Activated naive CD8-positive, alpha-beta T cell treated with anti-CD3 and anti-CD28 coated beads for 36 hours (primary cell): ENCODE data around the gene HES4. TPM values are rescaled to one million over a fixed set of nuclear protein-coding genes. Genes with fewer than 3 reads are reported as not detected.

Source experiments
- DNase-seq: peaks from one replicate; pipeline ENCODE4 v3.0.0; 2021
- H3K27ac Mint-ChIP-seq: one replicate; pipeline ENCODE4 v1.8.0; 2022; ENCODE audit warnings: mild to moderate bottlenecking, moderate library complexity, mixed read lengths
- H3K27me3 Mint-ChIP-seq: one replicate; pipeline ENCODE4 v1.8.0; 2022; ENCODE audit warnings: mild to moderate bottlenecking, mixed read lengths
- H3K36me3 Mint-ChIP-seq: one replicate; pipeline ENCODE4 v1.8.0; 2021; ENCODE audit warnings: mild to moderate bottlenecking, mixed read lengths
- H3K4me1 Mint-ChIP-seq: one replicate; pipeline ENCODE4 v1.8.0; 2021; ENCODE audit warnings: mixed read lengths
- H3K4me3 Mint-ChIP-seq: one replicate; pipeline ENCODE4 v1.8.0; 2022; ENCODE audit warnings: mild to moderate bottlenecking, moderate library complexity, mixed read lengths
- H3K9me3 Mint-ChIP-seq: one replicate; pipeline ENCODE4 v1.8.0; 2022; ENCODE audit warnings: mixed read lengths
- total RNA-seq, 2 experiments: library from RNA; stranded (reverse); gene quantifications; one replicate each; pipeline ENCODE4 v1.2.3, GENCODE V29; 2021

HES4 gene
- total RNA-seq, 2 experiments from 2014 or later = 0.93 to 1.1 TPM

- peaks cover 5% of the 10 kb centered on the region for H3K36me3 Mint-ChIP-seq
- peaks cover 8% of the 10 kb centered on the region for H3K27me3 Mint-ChIP-seq
- H3K4me1 Mint-ChIP-seq = peaks cover 6% of the 10 kb centered on the region
- no peak for DNase-seq
- no peaks in the 10 kb centered on the region for H3K9me3 Mint-ChIP-seq
- no peak overlapping the region for H3K27ac Mint-ChIP-seq
- no peak overlapping the region for H3K4me3 Mint-ChIP-seq
Measured at GRCh38 chr1:964691-965525, 35.0 kb downstream of the HES4 start.

GRCh38 chr1:963746-964525, 36.0 kb downstream of the HES4 start:
- H3K36me3 Mint-ChIP-seq = peaks cover 5% of the 10 kb centered on the region
- H3K27me3 Mint-ChIP-seq = peaks cover 4% of the 10 kb centered on the region
- H3K27ac Mint-ChIP-seq = no peak overlapping the region
- no peaks in the 10 kb centered on the region for H3K9me3 Mint-ChIP-seq
- no peak overlapping the region for H3K4me3 Mint-ChIP-seq
- DNase-seq = no peak
- H3K4me1 Mint-ChIP-seq = peaks cover 6% of the 10 kb centered on the region

GRCh38 chr1:963301-963651, 36.6 kb downstream of the HES4 start:
- no peak overlapping the region for H3K27ac Mint-ChIP-seq
- no peaks in the 10 kb centered on the region for H3K27me3 Mint-ChIP-seq
- H3K9me3 Mint-ChIP-seq = no peaks in the 10 kb centered on the region
- no peak overlapping the region for H3K4me3 Mint-ChIP-seq
- no peak for DNase-seq
- H3K4me1 Mint-ChIP-seq = peaks cover 8% of the 10 kb centered on the region
- H3K36me3 Mint-ChIP-seq = peaks cover 8% of the 10 kb centered on the region

GRCh38 chr1:962381-963300, 37.3 kb downstream of the HES4 start:
- H3K4me3 Mint-ChIP-seq = peak overlapping the region; percentile 58
- DNase-seq = no peak
- H3K27me3 Mint-ChIP-seq = no peaks in the 10 kb centered on the region
- H3K9me3 Mint-ChIP-seq = no peaks in the 10 kb centered on the region
- peaks cover 13% of the 10 kb centered on the region for H3K4me1 Mint-ChIP-seq
- peaks cover 10% of the 10 kb centered on the region for H3K36me3 Mint-ChIP-seq
- H3K27ac Mint-ChIP-seq = no peak overlapping the region

GRCh38 chr1:961132-961669, 38.7 kb downstream of the HES4 start:
- H3K36me3 Mint-ChIP-seq = peaks cover 15% of the 10 kb centered on the region
- peak overlapping the region; percentile 40 for H3K4me3 Mint-ChIP-seq
- DNase-seq = no peak
- peaks cover 15% of the 10 kb centered on the region for H3K4me1 Mint-ChIP-seq
- no peak overlapping the region for H3K27ac Mint-ChIP-seq
- H3K27me3 Mint-ChIP-seq = no peaks in the 10 kb centered on the region
- H3K9me3 Mint-ChIP-seq = no peaks in the 10 kb centered on the region

- peak; percentile 88 for DNase-seq
- H3K27me3 Mint-ChIP-seq = no peaks in the 10 kb centered on the region
- H3K9me3 Mint-ChIP-seq = no peaks in the 10 kb centered on the region
- peaks cover 14% of the 10 kb centered on the region for H3K36me3 Mint-ChIP-seq
- peak within 1 kb of the TSS; percentile 99 for H3K4me3 Mint-ChIP-seq
- H3K4me1 Mint-ChIP-seq = peaks cover 15% of the 10 kb centered on the region
- peak within 1 kb of the TSS; percentile 72 for H3K27ac Mint-ChIP-seq
Measured at GRCh38 chr1:960363-961131, 39.4 kb downstream of the HES4 start, which contains the start of gene KLHL17. KLHL17 (plus strand) TSS chr1:960584; CDS start chr1:960694, 110 bp downstream.

- DNase-seq = peak; percentile 29
Measured at GRCh38 chr1:959731-960362, 40.0 kb downstream of the HES4 start.

GRCh38 chr1:958823-959730, 40.8 kb downstream of the HES4 start, which contains the start of gene NOC2L:
NOC2L (minus strand) TSS chr1:959256; CDS start chr1:959240, 16 bp downstream.
- H3K27ac Mint-ChIP-seq = peak within 1 kb of the TSS; percentile 84
- peaks cover 19% of the 10 kb centered on the region for H3K36me3 Mint-ChIP-seq
- no peaks in the 10 kb centered on the region for H3K27me3 Mint-ChIP-seq
- DNase-seq = peak; percentile 94
- H3K9me3 Mint-ChIP-seq = no peaks in the 10 kb centered on the region
- H3K4me3 Mint-ChIP-seq = peak within 1 kb of the TSS; percentile 99
- peaks cover 15% of the 10 kb centered on the region for H3K4me1 Mint-ChIP-seq

More at GRCh38 chr1:959731-960362, 40.0 kb downstream of the HES4 start:
- H3K9me3 Mint-ChIP-seq = no peaks in the 10 kb centered on the region
- peaks cover 15% of the 10 kb centered on the region for H3K4me1 Mint-ChIP-seq
- peak overlapping the region; percentile 99 for H3K4me3 Mint-ChIP-seq
- peaks cover 19% of the 10 kb centered on the region for H3K36me3 Mint-ChIP-seq
- H3K27me3 Mint-ChIP-seq = no peaks in the 10 kb centered on the region
- peak overlapping the region; percentile 72 for H3K27ac Mint-ChIP-seq

GRCh38 chr1:956636-957035, 43.3 kb downstream of the HES4 start:
- peaks cover 12% of the 10 kb centered on the region for H3K4me1 Mint-ChIP-seq
- no peak overlapping the region for H3K4me3 Mint-ChIP-seq
- no peak for DNase-seq
- H3K27ac Mint-ChIP-seq = no peak overlapping the region
- H3K36me3 Mint-ChIP-seq = peaks cover 22% of the 10 kb centered on the region
- H3K27me3 Mint-ChIP-seq = no peaks in the 10 kb centered on the region
- no peaks in the 10 kb centered on the region for H3K9me3 Mint-ChIP-seq

- H3K4me3 Mint-ChIP-seq = no peak overlapping the region
Measured at GRCh38 chr1:955474-955873, 44.4 kb downstream of the HES4 start.

GRCh38 chr1:954927-955326, 45.0 kb downstream of the HES4 start:
- Mint-ChIP-seq H3K4me3 (no peak overlapping the region), H3K4me1 (peaks cover 12% of the 10 kb centered on the region), H3K36me3 (peaks cover 36% of the 10 kb centered on the region), H3K27me3 (no peaks in the 10 kb centered on the region), H3K27ac (no peak overlapping the region), H3K9me3 (no peaks in the 10 kb centered on the region)
- DNase-seq = no peak

More at GRCh38 chr1:955474-955873, 44.4 kb downstream of the HES4 start:
- Mint-ChIP-seq H3K4me1 (peaks cover 12% of the 10 kb centered on the region), H3K27me3 (no peaks in the 10 kb centered on the region), H3K27ac (no peak overlapping the region), H3K36me3 (peaks cover 32% of the 10 kb centered on the region), H3K9me3 (no peaks in the 10 kb centered on the region)
- DNase-seq = no peak

GRCh38 chr1:953524-954320, 46.2 kb downstream of the HES4 start:
- Mint-ChIP-seq H3K27me3 (no peaks in the 10 kb centered on the region), H3K9me3 (no peaks in the 10 kb centered on the region), H3K36me3 (peaks cover 38% of the 10 kb centered on the region), H3K4me1 (peaks cover 12% of the 10 kb centered on the region), H3K4me3 (no peak overlapping the region), H3K27ac (no peak overlapping the region)
- no peak for DNase-seq
